Stimulated activated CD4-positive, alpha-beta T cell treated with anti-CD3 and anti-CD28 coated beads, Interleukin-1b, Interleukin-23, amount 100 ng/mL, for 24 hours (primary cell): ENCODE measurements around the gene ANKRD10.

Experiments used
- DNase-seq, 4 experiments: peaks; one replicate each; pipeline ENCODE4 v3.0.0-alpha.2; 2020; ENCODE audit warnings: low read depth in 4 of 4, low spot score in 1 of 4

The ANKRD10 gene

DNA sequence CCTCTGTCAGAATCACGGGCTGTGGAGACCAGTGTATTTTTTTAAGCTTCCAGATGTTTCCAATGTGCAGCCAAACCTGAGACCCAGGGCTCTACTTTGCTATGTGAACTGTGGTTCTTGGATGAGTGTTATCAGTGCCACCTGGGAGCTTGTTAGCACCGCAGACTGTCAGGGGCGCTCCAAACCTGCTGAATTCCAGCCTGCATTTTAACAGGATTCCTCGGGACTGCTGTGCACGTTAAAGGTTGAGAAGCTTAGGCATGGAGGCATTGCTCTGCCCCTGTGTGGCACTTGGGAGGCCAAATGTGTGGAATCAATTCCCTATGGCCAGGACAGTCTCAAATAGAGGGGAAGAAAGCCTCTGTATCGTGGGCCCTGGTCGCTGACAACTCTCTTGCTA is 80.3 kb downstream of the ANKRD10 start:
- DNase-seq, result no peak

DNA sequence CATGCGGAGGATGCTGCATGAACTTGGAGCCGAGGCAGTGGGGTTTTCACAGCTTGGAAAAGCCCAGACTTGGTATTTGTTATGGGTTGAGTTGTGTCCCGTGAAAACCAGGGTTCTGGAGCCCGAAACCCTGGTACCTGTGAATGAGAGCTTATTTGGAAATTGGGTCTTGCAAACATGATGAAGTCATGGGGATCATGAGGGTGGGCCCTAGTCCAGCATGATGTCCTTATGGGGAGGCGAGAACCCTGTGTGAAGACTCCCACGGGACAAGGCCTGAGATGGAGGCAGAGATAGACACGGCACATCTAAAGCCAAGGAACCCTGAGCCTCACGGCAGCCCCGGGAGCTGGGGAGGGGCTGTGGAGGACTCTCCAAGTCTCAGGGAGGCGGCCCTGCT is 82.3 kb downstream of the ANKRD10 start:
- DNase-seq, result no peak

DNA sequence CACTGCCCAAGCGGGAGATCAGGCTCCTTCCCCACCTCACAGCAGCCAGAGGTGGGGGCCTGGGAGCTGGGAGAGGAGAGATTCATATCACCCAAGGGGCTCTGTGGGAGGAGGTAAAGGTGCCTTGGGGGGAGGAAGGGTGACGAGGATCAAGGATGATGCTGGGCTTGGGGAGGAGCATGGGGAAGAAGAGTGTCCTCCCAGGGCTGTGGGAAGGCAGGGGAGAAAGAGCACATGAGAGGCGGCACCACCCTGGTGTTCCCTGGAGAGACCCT is 82.7 kb downstream of the ANKRD10 start:
- no peak for DNase-seq

DNA sequence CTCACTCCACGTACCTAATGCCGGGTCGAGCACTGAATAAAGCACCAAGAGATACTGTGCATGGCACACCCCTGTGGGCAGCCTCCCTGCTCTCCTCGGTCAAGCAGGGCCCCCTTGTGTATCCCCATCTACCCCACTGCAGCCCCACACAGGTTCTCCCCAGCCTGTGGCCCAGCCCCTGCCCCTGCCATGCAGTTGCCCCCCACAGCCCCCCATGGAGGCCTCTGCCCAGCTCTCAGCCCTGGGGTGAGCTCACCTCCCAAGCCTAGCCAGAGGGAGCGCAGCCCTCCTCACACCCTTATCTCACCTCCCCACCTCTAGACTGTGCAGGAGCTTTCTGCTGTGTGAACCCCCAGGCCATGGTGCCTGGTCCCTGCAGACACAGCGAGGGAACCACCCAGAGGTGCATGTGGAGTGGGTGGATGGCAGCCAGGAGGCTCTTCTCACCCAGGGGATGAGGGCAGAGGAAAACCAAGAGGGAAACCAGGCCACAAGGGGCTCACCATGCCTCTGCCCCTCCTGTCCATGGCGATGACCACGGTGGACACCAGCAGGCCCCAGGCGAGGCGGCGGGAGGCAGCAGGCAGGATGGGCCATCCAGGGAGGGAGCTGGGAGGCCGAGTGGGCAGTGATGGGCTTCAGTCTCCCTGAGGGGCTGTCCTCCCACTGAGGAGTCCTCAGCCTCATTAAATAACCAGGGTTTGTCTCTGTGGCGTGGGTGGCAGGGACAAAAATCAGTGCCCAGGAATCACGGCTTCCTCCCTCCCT is 83.2 kb downstream of the ANKRD10 start:
- DNase-seq, result no peak

DNA sequence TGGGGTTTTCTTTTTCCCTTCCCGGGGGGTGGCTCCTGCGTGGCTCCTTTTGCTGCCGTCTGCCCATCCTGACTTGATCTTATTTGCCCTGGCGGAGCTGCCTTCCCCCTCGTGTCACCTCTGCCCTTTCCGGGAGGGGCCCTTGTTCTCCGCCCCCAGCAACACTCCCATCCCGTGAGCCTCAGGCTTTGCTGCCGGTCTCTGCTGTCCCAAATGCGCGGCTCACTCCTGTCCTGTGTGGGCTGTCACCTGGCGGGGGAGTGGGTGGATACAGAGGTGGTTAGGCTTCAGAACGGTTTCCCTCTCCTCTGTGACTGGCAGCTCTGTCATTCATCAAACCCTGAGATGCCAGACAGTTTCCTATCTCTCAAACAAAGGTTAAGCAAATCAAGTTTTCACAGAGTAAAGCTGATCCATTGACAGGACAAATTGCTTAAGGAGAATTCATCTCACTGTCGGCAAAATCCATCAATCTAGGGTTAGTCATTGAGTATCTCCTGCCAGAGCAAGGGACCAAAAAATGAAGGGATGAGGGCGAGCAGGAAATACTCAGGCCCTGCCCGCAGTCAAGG is 84.0 kb downstream of the ANKRD10 start:
- no peak for DNase-seq

DNA sequence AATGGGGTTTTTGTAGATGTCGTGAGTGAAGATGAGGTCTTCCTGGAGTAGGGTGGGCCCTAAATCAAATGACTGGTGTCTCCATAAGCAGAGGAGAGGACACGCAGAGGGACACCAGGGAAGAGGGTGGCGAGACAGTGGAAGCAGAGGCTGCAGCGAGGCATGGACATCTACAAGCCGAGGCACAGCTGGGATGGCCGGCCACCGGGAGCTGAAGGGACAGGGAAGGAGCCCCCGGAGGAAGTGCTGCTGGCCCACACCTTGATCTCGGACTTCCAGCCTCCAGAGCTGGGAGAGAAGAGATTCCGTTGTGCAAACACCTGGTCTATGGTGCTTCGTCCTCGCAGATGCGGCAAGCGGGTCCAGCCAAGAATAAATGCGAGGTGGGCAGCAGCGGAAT is 84.5 kb downstream of the ANKRD10 start:
- DNase-seq, result no peak

DNA sequence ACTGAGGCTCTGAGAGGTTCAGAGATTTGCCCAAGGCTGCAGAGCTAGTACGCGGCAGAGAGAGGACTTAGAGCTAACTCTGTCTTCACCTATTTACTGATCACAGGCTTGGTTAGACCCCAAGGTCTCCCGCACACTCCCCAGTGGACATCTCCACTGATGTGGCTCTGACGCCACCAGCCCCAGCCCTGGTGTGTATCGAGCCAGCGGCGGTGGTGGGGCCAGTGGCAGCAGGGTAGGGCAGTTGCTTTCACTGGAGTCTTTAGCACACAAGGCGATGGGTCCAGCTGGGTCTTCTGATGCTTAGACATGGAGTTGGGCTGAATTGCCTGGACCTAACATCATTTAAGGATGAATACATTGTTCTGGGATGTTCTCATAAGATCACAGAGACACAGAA is 85.4 kb downstream of the ANKRD10 start:
- no peak for DNase-seq

DNA sequence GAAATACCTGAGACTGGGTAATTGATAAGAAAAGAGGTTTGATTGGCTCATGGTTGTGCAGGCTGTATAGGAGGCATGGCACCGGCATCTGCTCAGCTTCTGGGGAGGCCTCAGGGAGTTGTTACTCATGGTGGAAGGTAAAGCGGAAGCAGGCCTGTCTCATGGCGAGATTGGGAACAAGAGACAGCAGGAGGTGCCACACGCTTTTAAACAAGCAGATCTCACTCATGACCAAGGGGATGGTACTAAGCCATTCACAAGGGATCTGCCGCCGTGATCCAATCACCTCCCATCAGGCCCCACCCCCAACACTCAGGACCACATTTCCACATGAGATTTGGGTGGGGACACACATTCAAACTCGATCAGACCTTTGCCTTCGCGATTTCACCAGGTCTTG is 86.2 kb downstream of the ANKRD10 start:
- DNase-seq, result no peak
